Measurements from ENCODE around the gene ATP6V1C2.

Gene ATP6V1C2

DNA sequence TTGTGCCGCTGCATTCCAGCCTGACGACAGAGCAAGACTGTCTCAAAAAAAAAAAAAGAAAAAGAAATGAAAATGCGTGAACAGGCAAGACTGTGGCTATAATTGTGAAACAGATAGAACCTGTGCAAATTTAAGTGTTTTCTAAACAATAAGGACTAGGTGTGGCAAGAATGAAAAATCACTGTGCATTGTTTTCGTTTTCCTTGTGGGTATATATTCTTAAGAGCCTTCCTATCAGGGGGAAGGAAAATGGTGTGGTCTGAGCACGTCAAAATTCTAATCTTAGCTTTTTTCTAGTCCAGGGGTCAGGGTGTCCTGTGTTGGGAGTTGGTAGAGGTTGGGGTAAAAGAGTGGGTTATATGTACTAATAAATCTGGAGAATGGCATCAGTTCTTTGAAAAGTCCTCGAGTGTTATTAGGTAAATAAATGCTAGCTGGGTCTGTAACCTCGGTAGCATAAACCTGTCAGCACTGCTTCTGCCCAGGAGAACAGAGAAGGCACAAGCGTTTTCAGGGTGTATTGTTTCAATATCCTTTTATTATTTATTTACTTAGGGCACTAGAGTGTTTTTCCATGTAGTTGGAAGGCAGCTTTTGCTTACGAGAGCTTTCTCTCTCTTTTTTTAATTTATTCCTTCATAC is 11.6 kb downstream of the ATP6V1C2 start:
- no peak for DNase-seq (ENCODE audit: low read depth)

DNA sequence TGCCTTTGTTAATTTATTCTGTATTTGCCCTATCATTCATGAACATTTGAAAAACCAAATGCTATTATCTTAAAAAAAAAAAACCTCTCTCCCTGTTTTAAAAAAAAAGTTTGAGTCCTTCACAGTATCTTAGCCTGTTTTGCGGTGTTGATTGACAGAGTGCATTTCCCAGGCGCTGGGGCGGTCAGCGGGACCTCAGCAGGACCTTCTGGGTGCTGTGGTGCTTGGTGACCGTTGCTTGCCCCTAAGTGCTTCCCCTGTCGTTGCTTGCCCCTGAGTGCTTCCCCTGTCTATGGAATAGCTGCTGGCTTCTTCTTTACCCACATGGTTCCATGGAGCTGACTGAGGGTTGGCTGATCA is 12.1 kb downstream of the ATP6V1C2 start:
- DNase-seq (ENCODE audit: low read depth) = no peak

GRCh38 chr2:10733980-10734379 is 12.6 kb downstream of the ATP6V1C2 start:
- no peak for DNase-seq (ENCODE audit: low read depth)

DNA sequence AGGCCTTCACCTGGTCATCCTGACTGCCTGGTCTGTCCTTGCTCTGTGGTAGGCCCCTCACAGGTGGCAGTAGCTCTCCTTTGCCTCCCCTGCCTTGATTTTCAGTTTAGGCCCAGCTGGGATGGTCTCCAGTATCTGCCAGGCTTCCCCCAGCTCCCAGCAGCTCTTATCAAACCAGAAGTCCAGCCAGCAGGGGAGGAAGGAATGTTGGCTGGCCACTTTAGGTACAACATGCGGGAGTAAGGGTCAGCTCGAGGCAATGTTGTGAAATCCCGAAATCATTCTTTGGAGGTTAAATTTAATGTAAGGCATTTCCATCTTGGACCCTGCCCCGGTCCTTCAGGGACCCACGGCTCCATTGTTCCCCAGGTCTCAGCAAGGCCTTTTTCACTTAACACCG is 16.8 kb downstream of the ATP6V1C2 start:
- no peak for DNase-seq (ENCODE audit: low read depth)

- DNase-seq (ENCODE audit: low read depth) = no peak
These were observed 18.8 kb downstream of the ATP6V1C2 start for GRCh38 chr2:10740226-10740625.

DNA sequence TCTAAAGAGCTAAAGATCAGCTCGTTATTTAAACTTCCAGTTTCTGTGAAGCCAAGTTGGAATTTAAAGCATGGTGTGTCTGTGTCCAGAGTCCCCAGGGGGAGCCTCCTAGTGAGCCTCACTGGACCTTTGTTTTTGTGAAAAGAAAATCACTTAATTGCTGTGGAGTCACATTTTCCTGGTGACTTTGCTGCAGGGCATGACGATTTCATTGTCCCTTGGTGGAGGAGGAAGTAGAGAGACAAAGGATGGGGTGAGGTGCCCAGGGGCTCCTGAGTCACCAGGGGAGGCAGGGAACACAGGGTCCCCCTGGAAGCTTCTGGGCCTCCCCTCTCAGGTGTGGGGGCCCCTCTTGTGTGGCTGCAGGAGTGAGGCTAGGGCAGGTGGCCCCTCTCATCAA is 19.7 kb downstream of the ATP6V1C2 start:
- no peak for DNase-seq (ENCODE audit: low read depth)

GRCh38 chr2:10742666-10743065 is 21.2 kb downstream of the ATP6V1C2 start:
- no peak for DNase-seq (ENCODE audit: low read depth)

DNA sequence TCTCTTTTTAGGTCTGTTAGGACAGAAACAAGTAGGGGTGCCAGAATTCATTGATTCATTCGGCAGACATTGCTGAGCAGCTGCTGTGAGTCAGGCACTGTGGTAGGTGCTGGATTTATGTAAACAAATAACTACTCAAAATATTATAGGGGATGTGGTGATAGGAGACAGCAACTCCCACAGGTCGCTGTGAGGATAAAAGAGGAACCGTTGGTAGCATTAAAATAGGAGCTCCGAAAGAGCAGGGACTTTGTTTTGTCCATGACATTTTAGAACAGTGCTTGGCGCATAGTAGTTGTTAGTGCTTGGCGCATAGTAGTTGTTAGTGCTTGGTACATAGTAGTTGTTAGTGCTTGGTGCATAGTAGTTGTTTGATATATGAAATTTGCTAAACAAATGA is 29.2 kb downstream of the ATP6V1C2 start:
- no peak for DNase-seq (ENCODE audit: low read depth)

- DNase-seq (ENCODE audit: low read depth) = no peak
These were observed 30.8 kb downstream of the ATP6V1C2 start for GRCh38 chr2:10752236-10752635.

- DNase-seq (ENCODE audit: low read depth) = no peak
These were observed 31.7 kb downstream of the ATP6V1C2 start for GRCh38 chr2:10753156-10753555.

DNA sequence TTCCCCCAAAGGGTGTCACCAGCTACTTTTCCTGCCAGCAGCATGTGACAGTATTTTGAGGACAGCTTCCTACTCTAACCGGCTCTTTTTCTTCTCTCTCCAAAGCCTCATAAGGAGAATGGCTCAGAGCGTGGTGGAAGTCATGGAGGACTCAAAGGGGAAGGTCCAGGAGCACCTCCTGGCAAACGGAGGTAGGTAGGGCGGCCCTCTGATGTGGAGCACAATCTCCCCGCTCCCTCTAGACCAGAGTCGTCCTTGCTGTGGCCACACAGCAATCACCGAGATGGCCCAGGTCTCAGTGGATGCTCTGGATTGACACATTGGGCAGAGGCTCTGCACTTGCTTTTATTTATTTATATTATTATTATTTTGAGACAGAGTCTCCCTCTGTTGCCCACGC is 32.4 kb downstream of the ATP6V1C2 start:
- no peak for DNase-seq (ENCODE audit: low read depth)

- no peak for DNase-seq (ENCODE audit: low read depth)
These were observed 34.2 kb downstream of the ATP6V1C2 start for GRCh38 chr2:10755621-10756020.

DNA sequence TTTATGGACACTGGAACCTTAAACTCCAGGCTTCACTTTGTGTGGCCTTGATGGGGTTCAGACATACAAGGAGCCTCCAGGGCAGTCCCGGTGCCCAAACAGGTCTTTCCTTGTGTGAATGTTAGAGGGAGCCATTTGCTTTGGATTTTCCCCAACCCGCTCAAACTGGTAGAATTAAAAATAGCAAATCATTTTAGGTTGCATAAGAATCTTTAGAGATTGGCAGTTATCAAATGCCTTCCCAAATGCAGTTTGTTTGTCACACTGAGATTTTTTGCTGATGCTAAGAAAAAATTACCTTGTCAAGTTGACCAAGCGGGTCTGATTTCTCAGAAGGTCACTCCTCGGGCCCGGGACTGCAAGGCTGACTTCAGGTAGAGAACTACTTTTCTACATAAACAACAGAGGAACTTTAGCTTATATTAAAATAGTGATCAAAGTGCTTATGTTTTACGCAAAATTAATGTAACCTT is 36.4 kb downstream of the ATP6V1C2 start:
- DNase-seq (ENCODE audit: low read depth) = no peak

DNA sequence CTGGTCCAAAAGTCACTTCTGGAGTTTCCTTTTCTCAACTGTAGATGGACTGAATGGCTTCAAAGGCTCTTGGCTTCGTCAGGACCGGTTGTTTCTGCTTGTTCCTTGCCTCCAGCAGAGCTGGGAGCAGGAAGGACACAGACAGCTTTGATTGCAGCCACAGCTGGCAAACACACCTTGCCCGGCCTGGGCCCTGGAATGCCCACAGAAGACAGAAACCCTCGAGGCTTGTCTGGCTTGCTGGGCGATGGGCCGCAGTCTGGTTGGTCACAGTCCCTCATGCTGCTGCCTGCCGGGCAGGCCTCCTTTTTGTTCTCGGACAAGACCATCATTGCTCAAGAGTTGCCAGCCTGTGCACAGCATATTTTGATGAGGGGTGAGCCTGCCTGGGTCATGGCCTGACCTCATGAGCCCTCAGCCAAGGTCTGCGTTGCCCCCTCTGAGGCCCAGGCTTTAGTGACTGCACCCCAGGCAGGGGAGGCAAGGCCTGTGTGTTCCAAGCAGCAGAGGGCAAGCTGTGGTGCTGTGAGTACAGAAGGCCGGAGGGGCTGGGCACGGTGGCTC is 37.8 kb downstream of the ATP6V1C2 start:
- DNase-seq (ENCODE audit: low read depth) = no peak

DNA sequence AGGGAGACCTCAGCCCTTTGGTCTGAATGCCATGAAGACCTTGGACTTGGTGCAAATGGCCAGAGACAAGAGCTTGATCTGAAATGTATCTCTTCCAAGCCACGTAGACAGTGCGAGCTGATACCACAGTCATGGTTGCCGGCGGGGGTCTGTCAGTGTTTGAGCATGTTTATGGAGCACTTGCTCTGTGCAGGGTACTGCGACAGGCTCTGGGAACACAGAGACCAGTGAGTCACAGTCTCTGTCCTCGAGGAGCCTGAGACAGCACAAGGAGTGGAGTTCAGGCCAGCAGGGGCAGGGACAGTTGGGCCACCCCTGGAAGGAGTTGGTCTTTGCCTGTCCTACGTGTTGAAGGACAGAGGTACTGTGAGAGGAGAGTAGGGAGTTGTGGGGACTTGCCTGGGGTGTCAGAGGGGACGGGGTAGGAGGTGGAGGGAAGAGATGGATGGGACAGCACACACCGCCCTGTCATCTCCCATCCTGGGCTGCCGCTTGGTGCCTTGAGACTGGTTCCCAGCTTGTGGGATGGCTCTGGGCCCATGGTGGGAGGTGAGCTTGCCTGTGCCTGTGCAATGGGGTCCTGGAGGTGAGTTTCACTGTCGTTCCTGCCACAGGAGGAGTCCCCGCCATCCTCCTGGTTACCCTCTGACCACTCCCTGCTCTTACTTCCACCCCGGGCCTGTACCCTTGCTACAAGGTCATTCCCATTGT is 39.5 kb downstream of the ATP6V1C2 start:
- DNase-seq (ENCODE audit: low read depth) = no peak

GRCh38 chr2:10761591-10761990 is 40.2 kb downstream of the ATP6V1C2 start:
- no peak for DNase-seq (ENCODE audit: low read depth)

- no peak for DNase-seq (ENCODE audit: low read depth)
These were observed 41.4 kb downstream of the ATP6V1C2 start for GRCh38 chr2:10762651-10763460.

- DNase-seq (ENCODE audit: low read depth) = no peak
These were observed 42.0 kb downstream of the ATP6V1C2 start for GRCh38 chr2:10763461-10763800.

- no peak for DNase-seq (ENCODE audit: low read depth)
These were observed 42.8 kb downstream of the ATP6V1C2 start for GRCh38 chr2:10764096-10764785.

GRCh38 chr2:10764896-10765295 is 43.5 kb downstream of the ATP6V1C2 start:
- no peak for DNase-seq (ENCODE audit: low read depth)

DNA sequence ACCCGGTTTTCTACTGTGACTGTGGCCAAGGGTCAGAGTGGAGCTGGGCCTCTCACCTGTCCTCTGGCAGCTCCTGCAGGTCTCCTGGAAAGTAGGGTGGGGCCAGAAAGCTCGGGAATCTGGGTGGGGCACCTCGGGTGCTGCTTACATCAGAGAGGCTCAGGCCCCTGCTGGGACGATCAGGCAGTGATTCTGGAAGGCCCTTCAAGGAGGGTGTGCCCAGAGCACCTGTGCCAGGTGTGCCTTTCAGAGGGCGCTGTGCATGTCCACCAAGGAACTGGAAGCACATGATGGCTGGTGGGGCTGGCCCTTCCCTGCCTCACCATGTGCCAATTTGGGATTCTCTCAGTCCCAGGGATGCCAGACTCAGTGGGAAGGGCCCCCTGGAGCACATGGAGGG is 44.0 kb downstream of the ATP6V1C2 start:
- DNase-seq (ENCODE audit: low read depth) = no peak

GRCh38 chr2:10765914-10766313 is 44.5 kb downstream of the ATP6V1C2 start:
- no peak for DNase-seq (ENCODE audit: low read depth)
